Endometrial microvascular endothelial cells (primary cell): ENCODE data around the gene PPM1M. TPM values are rescaled to one million over a fixed set of nuclear protein-coding genes. Genes with fewer than 3 reads are reported as not detected.

Source experiments
- in situ Hi-C: cut with HindIII; loops from 2 replicates; pipeline ENCODE4 v1.10.0; 2017; ENCODE audit warnings: low sequenced_read_pairs, low pct_unique_long_range_greater_than_20kb; ENCODE audit errors: inconsistent ontology term
- total RNA-seq: library from RNA; depleted of rRNA; stranded (reverse); fragments of >200 nt; gene quantifications from one replicate; pipeline ENCODE4 v1.2.3, GENCODE V29; 2015; ENCODE audit errors: inconsistent ontology term

The PPM1M gene
- total RNA-seq, 1 donor from 2014 or later, result 15.2 TPM

- in situ Hi-C loops, result no loop called here
These were observed 17.8 kb upstream of the PPM1M start for GRCh38 chr3:52227766-52228165.

DNA sequence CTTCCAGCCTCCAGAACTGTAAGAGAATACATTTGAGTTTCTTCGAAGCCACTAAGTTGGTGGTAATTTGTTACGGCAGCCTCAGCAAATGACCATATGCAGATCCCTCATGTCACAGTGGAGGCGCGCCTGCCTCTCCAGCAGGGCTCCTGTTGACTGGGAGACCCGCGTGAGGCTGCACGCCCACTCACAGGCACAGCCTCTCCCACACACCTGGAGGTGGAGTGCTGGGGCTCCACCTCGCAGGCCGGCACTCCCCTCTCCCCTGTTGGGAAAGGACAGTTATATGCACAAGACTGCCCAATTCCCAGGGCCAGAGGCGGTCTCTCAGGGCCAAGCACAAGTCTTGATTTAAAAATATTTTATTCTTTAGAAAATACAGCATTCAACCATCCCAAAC lies 17.3 kb upstream of the PPM1M start:
- in situ Hi-C loops, result no loop called here

DNA sequence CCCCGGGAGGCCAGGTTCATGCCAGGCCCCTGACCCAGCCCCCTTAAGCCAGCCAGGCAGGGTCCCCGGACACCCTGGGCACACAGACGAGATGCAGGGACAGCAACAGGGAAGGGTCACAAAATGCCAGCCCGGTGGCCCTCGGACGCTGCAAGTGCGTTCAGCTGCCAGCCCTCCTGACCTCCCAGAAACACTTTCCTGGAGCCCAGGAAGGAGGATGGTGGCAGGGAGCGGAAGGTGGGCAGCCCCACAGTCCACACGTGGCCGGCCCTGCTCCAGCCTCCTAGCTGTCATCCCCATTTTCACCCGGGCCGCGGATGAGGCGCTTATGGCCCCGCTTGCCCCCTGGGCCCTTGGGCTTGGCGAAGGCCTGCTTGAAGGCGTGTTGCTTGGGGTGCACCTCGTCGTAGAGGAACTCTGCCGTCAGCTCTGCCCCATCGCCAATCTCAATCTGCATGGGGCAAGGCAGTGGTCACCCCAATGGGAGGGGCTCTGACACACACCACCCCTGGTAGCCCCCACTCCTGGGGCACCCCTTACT lies 16.7 kb upstream of the PPM1M start:
- in situ Hi-C loops, result no loop called here

- in situ Hi-C loops, result no loop called here
These were observed 15.9 kb upstream of the PPM1M start for GRCh38 chr3:52229656-52230055.

DNA sequence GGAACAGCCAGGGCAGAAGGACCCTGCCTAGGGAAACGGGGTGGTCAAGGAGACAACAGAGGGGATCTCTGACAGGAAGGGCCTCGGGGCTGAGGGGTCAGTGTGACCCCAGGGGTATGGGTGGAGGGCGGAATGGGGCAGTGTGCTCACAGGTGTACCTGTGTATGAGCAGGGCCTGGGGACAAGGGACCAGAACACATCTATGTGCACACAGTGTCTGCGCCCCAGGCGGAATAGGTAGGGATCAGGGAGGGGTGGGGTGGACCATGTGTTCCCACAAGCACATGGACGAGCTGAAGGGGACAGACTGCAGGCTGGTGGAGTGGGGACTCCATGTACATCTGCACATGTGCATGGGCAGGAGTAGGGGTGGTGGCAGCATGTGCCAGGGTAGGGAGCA lies 15.1 kb upstream of the PPM1M start:
- in situ Hi-C loops, result no loop called here

DNA sequence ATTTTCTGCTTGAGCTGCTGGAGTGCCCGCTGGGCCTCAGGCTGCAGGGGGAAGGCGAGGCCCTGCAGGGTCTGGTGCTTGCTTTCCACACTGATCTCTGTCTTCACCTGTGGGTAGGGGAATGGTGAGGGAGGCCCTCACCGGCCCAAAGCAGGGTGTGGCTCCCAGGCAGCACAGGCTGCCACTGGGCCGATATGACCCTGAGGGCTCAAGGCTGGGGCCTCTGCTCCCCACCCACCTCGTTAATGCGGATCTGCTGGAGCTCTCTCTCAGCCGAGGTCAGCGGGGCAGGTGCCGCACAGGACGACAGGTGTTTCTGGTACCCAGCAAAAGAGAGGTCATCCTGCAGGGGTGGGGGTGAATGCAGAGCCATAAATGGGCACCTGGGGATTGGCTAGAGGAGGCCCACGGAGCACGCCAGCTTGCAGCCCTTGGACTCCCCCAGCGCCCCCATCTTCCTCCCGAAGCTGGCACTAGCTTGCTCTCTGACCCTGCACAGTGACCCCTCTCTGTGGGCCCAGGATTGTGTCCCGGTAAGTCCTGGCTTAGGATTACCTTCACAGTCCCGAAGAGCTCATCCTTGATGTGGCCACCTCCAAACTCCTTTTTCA lies 14.6 kb upstream of the PPM1M start:
- in situ Hi-C loops, result no loop called here

DNA sequence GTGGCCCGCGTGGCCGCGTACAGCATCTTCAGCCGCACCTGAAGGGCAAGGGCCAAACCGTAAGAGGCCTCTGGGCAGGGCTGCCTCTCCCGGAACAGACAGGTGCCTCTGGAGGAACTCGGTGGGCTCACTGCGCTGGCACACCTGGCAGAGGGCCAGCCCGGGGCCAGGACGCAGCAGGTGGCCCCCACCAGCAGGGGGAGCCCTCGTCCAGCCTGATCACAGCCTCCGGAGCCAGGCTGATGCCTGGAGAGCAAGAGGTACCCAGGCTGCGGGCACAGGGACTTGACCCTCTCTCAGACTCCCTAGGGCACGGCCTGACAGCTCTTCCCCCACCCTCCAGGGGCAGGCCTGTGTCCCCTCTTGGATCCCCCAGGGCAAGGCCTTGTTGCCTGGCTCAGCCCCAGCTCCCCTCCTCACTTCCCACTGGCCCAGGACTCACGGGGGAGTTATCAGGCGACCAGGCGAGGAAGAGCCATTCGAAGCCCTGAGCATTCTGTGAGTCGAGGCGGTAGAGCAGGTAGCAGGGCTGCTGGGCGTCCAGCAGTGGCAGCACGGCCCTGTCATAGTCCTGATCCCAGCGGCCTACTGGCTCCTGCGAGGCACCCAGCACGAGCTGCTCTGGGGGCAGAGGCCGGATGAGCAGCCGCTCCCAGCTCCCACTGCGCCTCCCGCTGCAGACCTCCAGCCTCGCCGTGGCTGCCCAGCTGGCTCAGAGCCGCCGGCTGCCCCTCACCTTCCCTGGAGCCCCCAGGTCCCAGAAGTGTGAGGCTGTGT lies 13.9 kb upstream of the PPM1M start:
- in situ Hi-C loops, result no loop called here

DNA sequence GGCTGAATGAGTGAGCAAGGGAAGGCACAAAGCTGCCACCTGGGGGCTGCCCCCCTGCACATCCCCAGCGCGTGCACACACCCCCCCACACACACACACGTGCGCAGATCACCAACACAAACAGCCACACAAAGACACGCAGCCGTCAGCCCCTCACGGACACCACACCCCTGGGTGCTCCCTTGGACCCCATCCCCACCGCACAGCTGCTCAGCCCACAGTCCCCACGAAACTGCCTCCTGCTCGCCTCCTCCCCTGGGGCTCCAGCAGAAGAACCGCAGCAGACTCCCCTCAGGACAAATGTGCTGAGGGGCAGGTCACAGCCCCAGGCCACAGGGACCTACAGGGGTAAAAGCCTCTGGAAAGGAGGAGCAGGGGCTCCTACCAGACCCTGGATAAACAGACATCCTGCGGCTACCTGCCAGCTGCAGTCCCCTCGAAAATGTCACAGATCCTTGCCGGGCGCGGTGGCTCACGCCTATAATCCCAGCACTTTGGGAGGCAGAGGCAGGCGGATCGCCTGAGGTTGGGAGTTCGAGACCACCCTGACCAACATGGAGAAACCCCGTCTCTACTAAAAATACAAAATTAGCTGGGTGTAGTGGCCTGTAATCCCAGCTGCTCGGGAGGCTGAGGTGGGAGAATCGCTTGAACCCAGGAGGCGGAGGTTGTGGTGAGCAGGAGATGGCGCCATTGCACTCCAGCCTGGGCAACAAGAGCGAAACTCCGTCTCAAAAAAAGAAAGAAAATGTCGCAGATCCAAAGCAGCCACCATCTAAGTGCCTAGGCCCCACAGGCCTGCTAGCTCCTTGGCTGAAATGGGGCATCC lies 13.1 kb upstream of the PPM1M start:
- in situ Hi-C loops, result no loop called here

GRCh38 chr3:52233108-52233591 lies 12.4 kb upstream of the PPM1M start:
- in situ Hi-C loops, result no loop called here

- in situ Hi-C loops, result no loop called here
These were observed 11.6 kb upstream of the PPM1M start for GRCh38 chr3:52233968-52234367.

DNA sequence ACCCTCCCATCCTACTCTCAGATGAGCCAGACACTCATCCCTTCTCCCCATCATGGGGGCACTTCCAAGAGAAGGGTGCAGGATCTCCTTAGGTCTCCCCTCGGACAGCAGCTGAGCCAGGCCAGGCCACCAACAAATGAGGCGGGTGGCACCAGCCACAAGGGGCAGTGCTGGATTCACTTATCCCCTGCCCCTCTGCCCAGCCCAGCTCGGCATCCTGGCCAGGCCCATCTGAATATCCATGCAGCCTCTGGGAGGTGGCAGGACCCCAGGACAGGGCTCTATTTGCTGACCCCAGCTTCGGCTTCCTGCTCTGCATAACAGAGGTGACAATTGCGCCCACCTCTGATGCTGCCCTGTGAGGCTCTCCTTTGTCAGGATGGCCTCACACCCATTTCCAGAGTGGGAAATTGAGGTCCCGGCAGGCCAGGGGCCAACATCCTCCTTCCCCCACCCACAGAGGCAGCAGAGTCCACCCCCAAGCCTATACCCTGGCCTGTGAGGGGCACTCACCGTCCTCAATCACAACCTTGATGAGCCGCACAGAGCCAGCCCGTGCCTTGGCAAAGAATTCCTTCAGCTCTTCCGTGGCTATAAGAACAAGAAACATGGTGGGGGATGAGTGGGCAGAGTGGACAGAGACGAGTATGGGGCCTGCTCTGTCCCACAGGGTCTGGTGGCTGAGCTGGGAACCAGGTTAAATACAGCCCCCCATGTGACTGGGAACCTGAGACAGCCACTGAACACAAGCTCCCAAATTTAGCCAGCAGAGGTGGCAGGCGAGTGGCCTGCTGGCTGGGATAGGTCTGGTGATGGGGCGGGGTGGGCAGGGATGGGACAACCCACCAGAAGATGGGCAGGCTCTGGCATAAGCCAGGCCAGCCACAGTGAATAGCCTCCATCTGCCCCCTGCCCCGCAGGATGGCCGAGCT lies 10.8 kb upstream of the PPM1M start:
- in situ Hi-C loops, result no loop called here

- in situ Hi-C loops, result no loop called here
These were observed 9.1 kb upstream of the PPM1M start for GRCh38 chr3:52236424-52236886.

- in situ Hi-C loops, result no loop called here
These were observed 8.4 kb upstream of the PPM1M start for GRCh38 chr3:52237006-52237656.

DNA sequence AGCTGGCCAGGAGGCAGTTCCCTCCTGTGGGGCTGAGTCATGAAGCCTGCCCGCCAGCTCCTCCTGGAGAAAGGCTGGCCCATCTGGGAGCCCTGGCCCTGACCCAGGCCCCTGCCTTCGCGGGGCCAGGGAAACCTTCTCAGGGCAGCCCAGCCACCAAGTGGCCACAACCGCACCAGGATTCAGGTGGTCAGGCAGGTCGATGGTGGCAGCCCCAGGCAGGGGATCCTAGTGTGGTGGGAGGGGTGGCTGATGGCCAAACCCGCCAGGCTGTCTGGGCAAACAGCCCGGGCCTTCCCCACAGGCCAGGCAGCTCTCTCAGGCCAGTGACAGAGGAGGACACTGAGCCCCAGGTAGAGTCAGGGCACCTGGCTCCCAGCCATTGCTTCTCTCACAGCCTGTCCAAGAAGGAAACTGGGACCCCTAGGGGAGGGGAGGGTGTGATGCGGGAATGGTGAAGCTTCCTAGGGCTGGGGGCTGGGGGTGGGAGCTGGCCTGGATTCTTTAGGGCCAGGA lies 7.8 kb upstream of the PPM1M start:
- in situ Hi-C loops, result no loop called here

GRCh38 chr3:52238193-52238760 lies 7.3 kb upstream of the PPM1M start:
- in situ Hi-C loops, result no loop called here

DNA sequence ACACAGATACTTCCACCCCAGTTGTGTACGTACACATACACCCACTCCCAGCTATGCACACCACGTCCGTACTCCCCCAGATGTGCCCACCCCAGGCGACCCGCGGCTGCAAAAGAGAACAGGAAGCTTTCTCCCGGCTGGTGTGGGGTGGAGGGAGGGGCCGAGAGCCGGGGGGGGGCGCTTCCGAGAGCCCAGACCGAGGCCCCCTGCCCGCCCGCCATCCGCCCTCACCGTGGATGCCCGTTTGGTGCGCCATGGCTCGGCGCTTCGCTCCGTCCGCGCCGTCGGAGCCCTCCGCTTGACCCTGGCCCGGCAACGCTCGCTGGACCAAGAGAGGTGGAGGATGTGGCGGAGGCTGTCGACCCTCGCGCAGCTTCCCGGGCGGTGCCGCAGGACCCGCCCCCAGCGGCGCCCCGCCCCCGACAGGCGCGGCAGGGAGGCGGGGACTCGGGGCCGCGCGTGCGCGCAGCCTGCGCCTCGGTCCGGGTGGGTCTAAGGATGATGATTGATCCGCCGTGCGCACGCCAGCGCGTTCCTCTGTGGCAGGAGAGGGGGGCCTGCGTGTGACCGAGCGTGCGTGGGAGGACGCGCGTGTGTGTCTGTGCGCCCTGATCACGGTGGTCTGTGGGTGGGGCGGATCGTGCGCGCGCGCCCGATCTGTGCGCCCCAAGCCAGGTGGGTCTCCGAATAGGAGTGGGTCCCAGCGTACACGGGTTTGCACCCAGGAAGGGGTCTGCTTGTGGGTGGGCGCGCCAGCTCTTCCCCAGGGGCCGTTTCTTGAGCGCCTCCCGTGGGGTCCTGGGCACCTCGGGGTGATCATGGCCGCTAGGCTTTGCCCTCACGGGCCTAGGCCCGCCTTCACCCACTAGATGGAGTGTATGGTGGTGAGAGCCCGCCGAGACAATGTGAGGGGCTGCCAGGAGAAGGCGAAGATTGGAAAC lies 6.5 kb upstream of the PPM1M start, which contains the start of gene TWF2:
TSS of gene TWF2 (minus strand) at position 398 of the 941 bp plus-strand sequence. CDS start at position 256, 142 bp downstream.
- in situ Hi-C loops, result no loop called here
